ACHN (cell line): Measurements from ENCODE around the gene KRTAP5-3.

ENCODE experiments used
- DNase-seq: peaks from one replicate; pipeline ENCODE4 v3.0.0-alpha.2; 2015
- in situ Hi-C: cut with HindIII; loops from 2 replicates; pipeline ENCODE4 v1.10.0; 2017; ENCODE audit warnings: low sequenced_read_pairs, low pct_ligation_motif_present, low pct_unique_long_range_greater_than_20kb

The KRTAP5-3 gene

DNA sequence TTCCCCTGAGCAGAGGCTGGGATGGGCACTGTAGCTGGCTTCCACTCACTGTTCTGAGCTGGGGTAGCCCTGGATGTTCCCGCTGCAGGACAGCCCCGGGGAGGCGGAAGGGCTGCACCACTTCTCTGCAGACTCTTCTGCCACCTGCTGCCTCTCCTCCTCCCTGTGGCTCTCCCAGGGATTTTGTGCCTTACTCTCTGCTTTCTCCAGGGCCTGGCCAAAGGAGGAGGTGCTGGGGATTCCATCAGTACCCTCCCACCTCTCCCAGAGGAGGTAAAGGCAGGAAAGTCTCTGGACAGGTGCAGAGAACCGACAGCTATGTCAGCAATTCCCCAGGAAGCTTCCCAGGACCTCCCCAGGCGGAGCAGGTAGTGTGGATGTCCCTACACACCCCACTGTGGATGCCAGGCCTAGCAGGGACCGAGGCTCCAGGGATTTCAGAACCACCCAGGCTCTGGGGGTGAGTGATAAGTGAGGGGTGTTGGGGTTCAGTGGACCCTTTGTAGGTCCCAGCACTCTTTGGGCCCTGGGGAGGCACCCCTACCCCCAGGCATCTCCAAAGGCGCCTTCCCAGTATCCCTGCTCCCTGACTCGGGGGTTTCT, 47.5 kb downstream of the KRTAP5-3 start:
- no peak for DNase-seq
- in situ Hi-C loops, result no loop called here

DNA sequence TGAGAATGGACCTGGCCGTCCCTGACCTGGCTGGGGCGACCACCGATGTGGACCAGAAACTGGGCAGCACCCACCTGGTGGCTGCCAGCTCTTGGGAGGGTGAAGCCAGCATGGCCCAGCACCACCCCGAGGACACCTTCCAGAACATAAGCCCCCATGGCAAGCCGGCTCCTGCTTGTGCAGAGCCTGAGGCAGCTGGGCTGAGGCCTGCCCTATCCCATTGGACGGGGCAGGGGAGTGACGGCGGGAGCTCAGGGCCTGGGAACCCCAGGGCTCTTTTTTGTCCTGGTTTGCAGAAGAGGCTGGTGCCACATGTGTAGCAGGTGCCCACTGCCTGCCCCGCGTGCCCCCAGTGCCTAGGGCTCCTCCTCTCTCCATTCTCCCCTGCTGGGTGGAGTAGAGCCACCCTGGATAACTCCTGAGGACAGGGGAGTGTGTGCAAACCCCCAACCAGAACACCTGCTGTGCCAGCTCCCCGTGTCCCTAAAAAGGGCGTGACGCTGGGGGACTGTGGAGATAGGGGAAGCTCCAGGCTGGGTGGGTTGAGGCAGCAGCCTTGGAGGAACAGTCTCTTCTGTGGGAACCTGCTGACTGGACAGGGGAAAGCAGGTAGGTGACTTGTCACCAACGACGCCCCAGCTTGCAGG, 48.1 kb downstream of the KRTAP5-3 start:
- in situ Hi-C loops, result no loop called here
- no peak for DNase-seq

DNA sequence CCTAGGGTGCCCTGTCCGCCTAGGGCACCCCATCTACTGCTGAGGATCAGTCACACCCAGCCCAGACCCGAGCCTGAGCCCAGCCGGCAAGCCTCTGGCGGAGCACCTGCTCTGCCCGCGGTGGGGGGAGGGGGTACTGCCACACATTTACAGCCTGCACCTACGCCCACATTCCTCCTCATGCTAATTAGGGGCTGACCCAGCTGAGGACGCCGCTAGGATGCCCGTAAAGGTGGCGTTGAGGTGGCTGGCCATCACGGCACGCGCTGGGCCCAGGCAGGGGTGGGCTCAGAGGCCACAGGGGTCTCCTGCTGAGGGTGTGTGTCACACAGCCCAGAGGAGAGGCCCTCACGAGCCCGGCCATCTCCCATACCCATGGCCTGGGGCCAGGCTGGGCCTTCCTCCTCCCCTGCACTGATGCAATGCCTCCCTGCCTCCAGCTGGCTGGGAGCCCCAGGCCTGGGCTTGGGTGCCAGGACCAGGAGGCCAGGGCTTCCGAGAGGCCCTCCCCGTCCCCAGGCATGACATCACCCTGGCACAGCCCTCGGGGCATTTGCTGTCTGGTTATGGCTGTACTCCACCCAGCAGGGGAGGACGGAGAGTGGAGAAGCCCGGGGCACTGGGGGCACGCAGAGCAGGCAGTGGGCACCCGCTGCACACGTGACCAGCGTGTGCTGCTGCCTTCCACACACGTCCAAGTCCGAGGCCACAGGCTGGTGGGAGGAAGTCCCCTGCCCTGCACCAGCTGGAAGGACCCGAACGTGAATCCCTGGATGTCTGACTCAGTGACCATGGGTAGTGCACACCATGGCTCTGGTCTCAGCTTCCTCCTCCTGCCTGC, 48.9 kb downstream of the KRTAP5-3 start:
- DNase-seq, result peak; percentile 91
- in situ Hi-C loops, result no loop called here

DNA sequence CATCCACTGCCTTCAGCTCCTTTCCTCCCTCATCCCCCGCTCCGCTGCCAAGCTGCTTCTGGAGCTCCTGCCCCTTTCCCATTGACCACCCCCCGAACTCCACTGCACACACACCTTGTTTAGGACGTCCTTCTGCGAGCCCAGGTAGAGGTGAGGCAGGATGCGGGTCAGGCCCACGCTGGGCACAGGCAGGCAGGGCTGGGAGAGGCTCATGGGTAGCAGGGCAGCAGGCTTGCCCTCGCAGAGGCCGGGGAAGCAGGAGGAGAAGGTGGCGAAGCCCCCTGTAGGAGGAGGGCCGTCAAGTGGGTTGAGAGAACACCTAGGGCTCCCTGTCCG, 49.5 kb downstream of the KRTAP5-3 start:
- DNase-seq, result no peak
- in situ Hi-C loops, result no loop called here

DNA sequence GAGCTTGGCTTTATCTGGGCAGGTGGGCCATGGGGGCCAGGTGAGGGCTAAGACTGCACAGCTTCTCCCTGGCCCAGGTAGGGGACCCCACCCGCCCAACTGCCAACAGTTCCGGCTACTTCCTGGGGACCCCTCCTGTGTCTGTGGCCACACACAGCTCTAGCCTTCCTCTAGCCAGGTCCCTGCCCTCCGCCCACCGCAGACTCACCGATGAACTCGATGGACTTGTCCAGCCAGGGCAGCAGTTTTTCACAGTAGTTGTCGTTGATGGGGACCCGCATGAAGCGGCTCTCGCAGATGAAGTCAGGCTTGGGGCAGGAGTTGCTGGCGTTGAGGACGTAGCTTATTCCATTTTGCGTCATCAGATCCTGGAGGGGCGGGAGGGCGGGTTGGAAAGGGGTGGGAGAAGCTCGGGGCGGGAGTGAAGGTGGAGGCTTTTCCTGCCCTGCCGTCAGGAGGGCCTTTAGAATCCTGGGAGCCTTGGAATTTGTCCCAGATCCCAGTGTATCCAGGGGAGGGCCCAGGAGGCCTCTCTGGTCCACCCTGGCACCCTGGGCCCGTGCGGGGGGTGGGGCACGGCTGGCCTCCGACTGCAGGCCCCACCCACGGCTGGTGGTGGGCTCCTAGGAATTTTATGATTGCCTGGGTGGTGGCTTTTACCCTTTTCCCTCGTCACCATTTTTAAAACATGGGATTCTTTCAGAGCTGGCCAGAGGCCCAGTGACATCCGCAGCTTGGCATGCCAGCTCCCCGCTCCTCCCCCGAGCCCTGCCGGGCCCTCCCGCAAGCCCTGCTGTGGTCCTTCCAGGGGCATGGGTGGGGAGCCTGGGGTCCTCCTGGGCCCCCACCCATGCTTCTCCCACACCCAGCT, 50.1 kb downstream of the KRTAP5-3 start:
- in situ Hi-C loops, result no loop called here
- peak; percentile 81 for DNase-seq
